ENCODE measurements around the gene RORC.
"Not testable (repeated sequence)": the region's sequence is repeated elsewhere in the genome, so short reads cannot be mapped to it uniquely, and the experiment has no call there.

RORC gene

GRCh38 chr1:151787689-151788088, 43.9 kb downstream of the RORC start:
- TF ChIP-seq CTCF (conservative IDR thresholded peaks at IDR 0.05; ENCODE audit: low read depth) = no peak
- POLR2A ChIA-PET (ENCODE audit: low non-redundant PET) = no interaction called here
- no peak overlapping the region for H3K27ac ChIP-seq
- no peak for DNase-seq (ENCODE audit: low spot score)
- CTCF ChIA-PET = interaction anchor here (1.3 kb wide), 1 partner anchor 12 kb away, joined by 3 read pairs; no protein-coding TSS in a partner anchor

- ChIA-PET POLR2A (ENCODE audit: low non-redundant PET) (no interaction called here), CTCF (no interaction called here)
- no peak for DNase-seq (ENCODE audit: low spot score)
- TF ChIP-seq CTCF (conservative IDR thresholded peaks at IDR 0.05; ENCODE audit: low read depth) = no peak
- H3K27ac ChIP-seq = no peak overlapping the region
These were observed 47.8 kb downstream of the RORC start for GRCh38 chr1:151783796-151784195.

GRCh38 chr1:151782741-151783140, 48.9 kb downstream of the RORC start:
- no peak for DNase-seq (ENCODE audit: low spot score)
- CTCF ChIA-PET = no interaction called here
- POLR2A ChIA-PET (ENCODE audit: low non-redundant PET) = no interaction called here
- TF ChIP-seq CTCF (conservative IDR thresholded peaks at IDR 0.05; ENCODE audit: low read depth) = no peak
- H3K27ac ChIP-seq = no peak overlapping the region

- POLR2A ChIA-PET (ENCODE audit: low non-redundant PET); H3K27ac ChIP-seq; DNase-seq (ENCODE audit: low spot score); CTCF ChIA-PET: not testable (repeated sequence)
These were observed 49.6 kb downstream of the RORC start for GRCh38 chr1:151782026-151782425.

GRCh38 chr1:151780736-151781135, 50.9 kb downstream of the RORC start:
- CTCF ChIA-PET; POLR2A ChIA-PET (ENCODE audit: low non-redundant PET); DNase-seq (ENCODE audit: low spot score): not testable (repeated sequence)

GRCh38 chr1:151779852-151780251, 51.8 kb downstream of the RORC start:
- TF ChIP-seq CTCF (conservative IDR thresholded peaks at IDR 0.05; ENCODE audit: low read depth) = no peak
- ChIA-PET POLR2A (ENCODE audit: low non-redundant PET) (no interaction called here), CTCF (interaction anchor here (0.7 kb wide), 1 partner anchor 348 kb away, joined by 4 read pairs; no protein-coding TSS in a partner anchor)
- no peak overlapping the region for H3K27ac ChIP-seq
- no peak for DNase-seq (ENCODE audit: low spot score)

More at GRCh38 chr1:151780736-151781135, 50.9 kb downstream of the RORC start:
- not testable (repeated sequence) for H3K27ac ChIP-seq

GRCh38 chr1:151777317-151777716, 54.3 kb downstream of the RORC start:
- CTCF ChIA-PET = interaction anchor here (0.6 to 0.7 kb wide), 2 partner anchors 12 to 461 kb away, joined by 4 to 7 read pairs; no protein-coding TSS in a partner anchor
- H3K27ac ChIP-seq = no peak overlapping the region
- POLR2A ChIA-PET (ENCODE audit: low non-redundant PET) = no interaction called here
- no peak for DNase-seq (ENCODE audit: low spot score)
- no peak for TF ChIP-seq CTCF (conservative IDR thresholded peaks at IDR 0.05; ENCODE audit: low read depth)

GRCh38 chr1:151776665-151777062, 54.9 kb downstream of the RORC start:
- ChIA-PET CTCF (interaction anchor here (0.7 to 1.1 kb wide), 2 partner anchors 11 to 13 kb away, joined by 3 to 4 read pairs; no protein-coding TSS in a partner anchor), POLR2A (ENCODE audit: low non-redundant PET) (no interaction called here)
- DNase-seq (ENCODE audit: low spot score) = no peak
- no peak for TF ChIP-seq CTCF (conservative IDR thresholded peaks at IDR 0.05; ENCODE audit: low read depth)
- no peak overlapping the region for H3K27ac ChIP-seq
